ENCODE results near the gene ZNF564.
"Not testable (repeated sequence)": the region's sequence is repeated elsewhere in the genome, so short reads cannot be mapped to it uniquely, and the experiment has no call there.

Gene ZNF564

GRCh38 chr19:12551060-12551832, at the start of gene ZNF564:
Gene ZNF564 (minus strand): TSS chr19:12551482. CDS start chr19:12551332, 150 bp downstream.
- H3K4me3 ChIP-seq (ENCODE audit: low read length): peak within 1 kb of the TSS; percentile 97
- no peak for TF ChIP-seq ZNF274 (IDR thresholded peaks at IDR 0.05; ENCODE audit: low read depth, low read length)

DNA sequence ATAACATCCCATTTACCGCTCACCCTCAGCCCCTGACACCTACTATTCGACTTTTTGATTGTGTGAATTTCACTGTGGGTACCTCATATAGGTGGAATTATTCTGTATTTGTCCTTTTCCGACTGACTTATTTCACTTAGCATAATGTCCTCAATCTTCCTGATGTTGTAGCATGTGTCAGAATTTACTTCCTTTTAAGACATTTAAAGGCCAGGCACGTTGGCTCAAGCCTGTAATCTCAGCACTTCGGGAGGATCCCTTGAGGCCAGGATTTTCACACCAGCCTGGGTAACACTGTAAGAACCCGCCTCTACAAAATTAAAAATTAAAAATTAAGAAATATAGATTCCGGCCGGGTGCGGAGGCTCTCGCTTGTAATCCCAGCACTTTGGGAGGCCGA, 46.3 kb upstream of the ZNF564 start:
- TF ChIP-seq ZNF274 (IDR thresholded peaks at IDR 0.05; ENCODE audit: low read depth, low read length): no peak
- no peak overlapping the region for H3K4me3 ChIP-seq (ENCODE audit: low read length)

DNA sequence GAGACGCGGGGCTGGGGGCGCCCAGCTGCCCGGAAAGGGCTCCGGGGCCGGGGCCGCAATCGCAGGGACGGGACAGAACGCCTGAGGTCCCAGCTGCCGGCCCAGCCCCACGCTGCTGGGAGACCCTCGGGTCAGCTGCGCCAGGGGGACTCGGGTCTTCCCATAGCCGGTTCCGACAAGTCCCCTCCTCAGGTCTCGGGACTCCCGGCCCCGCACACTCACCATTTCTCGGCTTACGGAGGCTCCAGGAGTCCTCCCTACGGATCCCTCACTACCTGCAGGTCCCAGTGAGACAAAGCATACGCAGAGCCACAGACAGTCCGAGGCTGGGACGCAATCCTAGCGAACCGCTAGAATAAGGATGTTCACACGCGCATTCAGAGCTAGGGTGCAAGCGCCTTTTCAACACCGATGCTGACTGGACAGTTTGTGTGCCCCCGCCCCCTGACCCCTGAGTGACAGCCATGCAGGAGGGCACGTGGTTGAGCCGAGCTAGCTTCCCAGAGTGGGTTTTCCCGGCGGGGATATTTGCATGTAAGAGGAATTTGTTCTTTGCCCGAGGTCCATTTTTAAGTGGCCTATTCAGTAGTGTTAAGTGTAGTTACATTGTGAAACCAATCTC, 45.8 kb upstream of the ZNF564 start:
- TF ChIP-seq ZNF274 (IDR thresholded peaks at IDR 0.05; ENCODE audit: low read depth, low read length): no peak
- H3K4me3 ChIP-seq (ENCODE audit: low read length): no peak overlapping the region

DNA sequence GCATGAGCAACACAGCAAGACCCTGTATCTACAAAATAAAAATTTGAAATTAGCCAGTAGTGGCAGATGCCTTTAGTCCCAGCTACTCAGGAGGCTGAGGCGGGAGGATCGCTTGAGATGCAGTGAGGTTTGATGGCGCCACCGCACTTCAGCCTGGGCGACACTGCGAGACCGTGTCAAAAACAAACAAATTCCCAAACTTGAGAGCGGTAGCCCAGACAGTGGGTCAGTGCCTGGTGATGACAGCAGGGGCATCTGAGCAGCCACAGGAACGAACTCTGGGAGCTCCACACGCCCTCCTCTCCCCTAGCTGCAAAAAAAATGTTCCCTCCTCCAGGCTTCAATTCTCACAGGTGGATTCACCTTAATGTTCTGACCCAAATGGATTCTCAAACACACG, 45.2 kb upstream of the ZNF564 start:
- H3K4me3 ChIP-seq (ENCODE audit: low read length): no peak overlapping the region
- TF ChIP-seq ZNF274 (IDR thresholded peaks at IDR 0.05; ENCODE audit: low read depth, low read length): no peak

- no peak overlapping the region for H3K4me3 ChIP-seq (ENCODE audit: low read length)
- peak; percentile 63 for TF ChIP-seq ZNF274 (IDR thresholded peaks at IDR 0.05; ENCODE audit: low read depth, low read length)
Observed at GRCh38 chr19:12581100-12581499, 29.8 kb upstream of the ZNF564 start.

DNA sequence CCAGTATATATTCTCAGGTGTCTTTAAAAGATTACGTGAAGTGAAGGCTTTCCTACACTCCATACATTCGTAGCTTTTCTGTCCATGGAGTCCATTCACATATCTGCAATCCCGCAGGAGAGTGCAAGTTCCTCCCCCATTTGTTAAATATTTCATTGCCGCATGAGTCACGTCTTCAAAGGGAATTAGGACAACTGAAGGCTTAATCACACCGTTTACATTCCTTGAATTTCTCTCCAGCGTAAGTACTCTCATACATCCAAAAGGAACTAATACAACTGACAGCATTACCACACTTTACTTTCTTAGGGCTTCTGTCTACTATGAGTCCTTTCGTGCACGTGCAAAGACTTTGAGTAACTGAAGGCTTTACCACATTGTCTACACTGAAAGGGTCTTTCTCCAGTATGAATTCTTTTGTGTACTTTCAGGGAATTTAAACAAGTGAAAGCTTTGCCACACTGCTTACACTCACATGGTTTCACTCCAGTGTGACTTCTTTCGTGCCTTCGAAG, 29.0 kb upstream of the ZNF564 start:
- no peak for TF ChIP-seq ZNF274 (IDR thresholded peaks at IDR 0.05; ENCODE audit: low read depth, low read length)

GRCh38 chr19:12578641-12579040, 27.4 kb upstream of the ZNF564 start:
- TF ChIP-seq ZNF274 (IDR thresholded peaks at IDR 0.05; ENCODE audit: low read depth, low read length): no peak
- H3K4me3 ChIP-seq (ENCODE audit: low read length): no peak overlapping the region

More for the DNA sequence above, 29.0 kb upstream of the ZNF564 start:
- H3K4me3 ChIP-seq (ENCODE audit: low read length): no peak overlapping the region

- no peak for TF ChIP-seq ZNF274 (IDR thresholded peaks at IDR 0.05; ENCODE audit: low read depth, low read length)
- no peak overlapping the region for H3K4me3 ChIP-seq (ENCODE audit: low read length)
Observed at GRCh38 chr19:12574036-12574435, 22.8 kb upstream of the ZNF564 start.

GRCh38 chr19:12567951-12568350, 16.7 kb upstream of the ZNF564 start:
- no peak for TF ChIP-seq ZNF274 (IDR thresholded peaks at IDR 0.05; ENCODE audit: low read depth, low read length)
- H3K4me3 ChIP-seq (ENCODE audit: low read length): no peak overlapping the region

DNA sequence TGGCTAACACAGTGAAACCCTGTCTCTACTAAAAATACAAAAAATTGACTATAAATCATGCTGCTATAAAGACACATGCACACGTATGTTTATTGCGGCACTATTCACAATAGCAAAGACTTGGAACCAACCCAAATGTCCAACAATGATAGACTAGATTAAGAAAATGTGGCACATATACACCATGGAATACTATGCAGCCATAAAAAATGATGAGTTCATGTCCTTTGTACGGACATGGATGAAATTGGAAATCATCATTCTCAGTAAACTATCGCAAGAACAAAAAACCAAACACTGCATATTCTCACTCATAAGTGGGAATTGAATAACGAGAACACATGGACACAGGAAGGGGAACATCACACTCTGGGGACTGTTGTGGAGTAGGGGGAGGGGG, 15.1 kb upstream of the ZNF564 start:
- not testable (repeated sequence) for H3K4me3 ChIP-seq (ENCODE audit: low read length)

DNA sequence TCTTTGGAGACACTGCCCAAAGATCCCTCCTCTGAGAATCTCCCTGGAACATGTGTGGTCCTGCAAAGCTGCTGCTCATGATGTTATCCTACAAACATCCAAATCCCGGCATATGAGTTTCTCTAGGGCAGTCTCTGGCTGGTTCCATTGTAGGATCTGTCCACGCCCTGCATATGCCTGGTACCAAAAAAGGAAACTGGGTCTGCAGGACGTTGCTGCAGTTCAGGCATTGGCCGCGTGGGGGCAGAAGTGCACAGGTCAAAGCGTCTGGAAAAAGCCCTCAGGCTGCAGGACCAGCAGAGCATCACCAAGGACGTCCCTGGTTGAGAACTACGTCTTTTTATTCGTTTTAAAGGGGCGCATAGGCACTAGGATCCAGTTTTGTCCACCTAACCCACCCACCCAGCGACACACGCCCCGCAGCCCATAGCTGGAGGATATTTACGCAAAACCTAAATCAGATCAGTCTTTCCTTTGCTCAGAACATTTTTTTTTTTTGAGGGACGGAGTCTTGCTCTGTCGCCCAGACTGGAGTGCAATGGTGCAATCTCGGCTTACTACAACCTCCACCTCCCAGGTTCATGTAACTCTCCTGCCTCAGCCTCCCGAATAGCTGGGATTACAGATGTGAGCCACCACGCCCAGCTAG, 12.9 kb upstream of the ZNF564 start:
- no peak overlapping the region for H3K4me3 ChIP-seq (ENCODE audit: low read length)
- no peak for TF ChIP-seq ZNF274 (IDR thresholded peaks at IDR 0.05; ENCODE audit: low read depth, low read length)

DNA sequence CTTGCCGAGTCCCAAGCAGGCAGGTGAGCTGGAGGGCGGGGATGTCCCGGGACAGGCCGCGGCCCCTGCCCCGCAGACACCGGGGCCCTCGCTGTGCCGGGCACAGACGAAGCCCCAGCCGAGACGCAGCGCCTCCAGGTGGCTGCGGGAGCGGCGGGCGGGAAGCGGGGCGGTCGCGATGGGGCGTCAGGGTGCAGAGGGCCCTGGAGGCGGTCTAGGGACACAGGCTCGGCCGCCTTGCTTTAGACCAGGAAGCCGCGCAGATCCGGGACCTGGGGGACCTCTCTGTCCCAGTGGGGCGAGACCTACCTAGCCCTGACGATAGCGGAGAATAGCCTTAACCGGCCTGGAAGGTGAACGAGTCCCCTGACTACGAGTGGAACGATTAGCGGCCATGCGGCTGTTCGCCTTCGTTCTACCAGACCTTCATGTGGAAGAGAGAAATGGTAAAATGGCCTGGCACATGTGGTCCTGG, 4.2 kb upstream of the ZNF564 start:
- H3K4me3 ChIP-seq (ENCODE audit: low read length): no peak overlapping the region
- TF ChIP-seq ZNF274 (IDR thresholded peaks at IDR 0.05; ENCODE audit: low read depth, low read length): no peak

GRCh38 chr19:12546903-12547302, 4.4 kb downstream of the ZNF564 start:
- no peak for TF ChIP-seq ZNF274 (IDR thresholded peaks at IDR 0.05; ENCODE audit: low read depth, low read length)
- no peak overlapping the region for H3K4me3 ChIP-seq (ENCODE audit: low read length)

DNA sequence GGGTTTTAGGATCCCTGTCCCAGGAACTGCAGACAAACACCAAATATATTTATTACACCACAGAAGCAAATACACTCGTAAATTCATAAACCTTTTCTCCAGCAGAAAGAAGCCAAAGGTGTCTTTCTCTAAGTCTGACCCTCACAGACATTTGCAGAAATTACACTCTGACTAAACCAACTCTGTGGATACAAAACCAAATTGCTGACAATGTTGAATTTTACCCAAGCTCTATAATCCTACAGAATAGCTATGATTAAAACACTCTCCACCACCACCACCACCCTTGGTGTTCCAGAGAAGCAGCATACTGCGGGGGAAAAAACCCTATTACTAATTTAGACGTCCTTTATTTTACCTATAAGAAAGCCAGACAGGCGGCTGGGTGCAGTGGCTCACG, 5.2 kb downstream of the ZNF564 start:
- no peak for TF ChIP-seq ZNF274 (IDR thresholded peaks at IDR 0.05; ENCODE audit: low read depth, low read length)

DNA sequence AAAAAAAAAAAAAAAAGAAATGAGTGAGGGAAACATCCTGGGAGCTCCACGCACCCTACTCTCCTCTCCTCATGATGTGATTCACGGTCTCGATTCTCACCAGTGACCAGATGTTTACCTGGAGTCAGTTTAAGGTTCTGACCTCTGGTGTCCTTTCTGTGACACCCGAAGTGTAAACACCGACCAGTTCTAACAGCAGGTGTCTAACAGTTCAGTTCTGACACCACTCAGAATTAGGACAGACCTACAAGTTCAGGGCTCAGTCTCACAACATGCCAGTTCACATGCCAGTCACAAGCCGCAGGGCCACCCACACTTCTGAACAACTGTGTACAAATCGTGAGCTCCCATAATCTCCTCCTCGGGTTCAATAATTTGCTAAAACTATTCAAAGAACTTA, 6.0 kb downstream of the ZNF564 start:
- no peak for TF ChIP-seq ZNF274 (IDR thresholded peaks at IDR 0.05; ENCODE audit: low read depth, low read length)
- H3K4me3 ChIP-seq (ENCODE audit: low read length): no peak overlapping the region

More for the DNA sequence above, 5.2 kb downstream of the ZNF564 start:
- H3K4me3 ChIP-seq (ENCODE audit: low read length): no peak overlapping the region
